NCI-H510A (cell line): ENCODE results near the gene SH3D21.

Experiments
- DNase-seq: peaks from one replicate; lab custom pipeline; 2025; lab: John Stamatoyannopoulos, UW

Gene SH3D21

DNA sequence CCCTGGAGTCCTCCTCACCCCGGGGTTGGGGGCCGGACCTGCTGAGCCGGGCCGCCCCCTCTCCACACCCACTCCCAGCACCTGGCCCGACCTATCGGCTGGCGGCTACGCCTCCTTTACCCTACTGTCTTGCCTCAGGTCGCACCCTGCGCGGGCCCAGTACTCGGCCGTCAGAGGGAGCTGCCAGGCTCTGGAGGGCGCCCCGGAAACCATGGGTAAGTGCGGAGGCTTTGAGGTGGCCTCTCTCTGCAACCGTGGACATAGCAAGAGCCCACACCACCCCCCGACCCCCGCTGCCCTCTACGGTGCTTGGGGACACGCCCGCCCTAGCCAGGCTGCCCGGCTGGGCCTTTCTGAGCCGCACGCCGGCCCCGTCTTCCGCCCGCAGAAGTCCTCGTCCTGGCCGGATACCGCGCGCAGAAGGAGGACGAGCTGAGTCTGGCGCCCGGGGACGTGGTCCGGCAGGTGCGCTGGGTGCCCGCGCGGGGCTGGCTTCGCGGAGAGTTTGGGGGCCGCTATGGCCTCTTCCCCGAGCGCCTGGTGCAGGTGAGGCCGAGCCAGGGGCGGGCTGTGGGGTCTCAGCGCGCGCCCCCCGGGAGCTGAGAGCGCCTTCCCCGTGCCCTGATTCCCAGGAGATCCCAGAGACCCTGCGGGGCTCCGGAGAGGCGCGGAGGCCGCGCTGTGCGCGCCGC lies at the start of gene SH3D21:
TSS of gene SH3D21 (plus strand) at position 159 of the 692 bp plus-strand sequence. CDS start at position 212, 53 bp downstream.
- peak; percentile 96 for DNase-seq

DNA sequence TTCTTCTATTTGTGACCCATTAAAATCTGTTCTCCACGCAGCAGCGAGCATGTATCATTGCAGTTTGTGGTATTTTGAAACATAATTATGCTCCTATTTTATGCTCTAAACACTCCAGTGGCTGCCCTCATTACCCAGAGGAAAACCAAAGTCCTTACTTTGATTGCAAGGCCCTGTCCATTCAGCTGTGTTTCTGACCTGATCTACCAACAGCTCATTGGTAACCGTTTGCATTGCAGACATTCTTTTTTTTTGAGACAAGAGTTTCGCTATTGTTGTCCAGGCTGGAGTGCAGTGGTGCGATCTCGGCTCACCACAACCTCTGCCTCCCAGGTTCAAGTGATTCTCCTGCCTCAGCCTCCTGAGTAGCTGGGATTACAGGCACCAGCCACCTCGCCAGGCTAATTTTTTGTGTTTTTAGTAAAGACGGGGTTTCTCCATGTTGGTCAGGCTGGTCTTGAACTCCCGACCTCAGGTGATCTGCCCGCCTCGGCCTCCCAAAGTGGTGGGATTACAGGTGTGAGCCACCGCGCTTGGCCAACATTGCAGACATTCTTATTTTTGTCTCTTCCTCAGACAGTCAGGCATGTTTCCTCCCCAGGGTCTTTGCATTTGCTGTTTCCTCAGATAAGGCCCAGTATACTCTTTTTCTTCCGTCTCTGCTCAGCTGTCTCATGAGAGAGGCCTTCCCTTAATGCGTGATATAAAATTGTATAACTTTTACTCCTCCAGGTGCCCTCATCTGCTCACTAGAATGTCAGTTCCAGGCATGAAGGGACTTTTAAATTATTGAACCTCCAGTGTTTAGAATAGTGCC lies 49.4 kb upstream of the SH3D21 start:
- DNase-seq, result no peak

DNA sequence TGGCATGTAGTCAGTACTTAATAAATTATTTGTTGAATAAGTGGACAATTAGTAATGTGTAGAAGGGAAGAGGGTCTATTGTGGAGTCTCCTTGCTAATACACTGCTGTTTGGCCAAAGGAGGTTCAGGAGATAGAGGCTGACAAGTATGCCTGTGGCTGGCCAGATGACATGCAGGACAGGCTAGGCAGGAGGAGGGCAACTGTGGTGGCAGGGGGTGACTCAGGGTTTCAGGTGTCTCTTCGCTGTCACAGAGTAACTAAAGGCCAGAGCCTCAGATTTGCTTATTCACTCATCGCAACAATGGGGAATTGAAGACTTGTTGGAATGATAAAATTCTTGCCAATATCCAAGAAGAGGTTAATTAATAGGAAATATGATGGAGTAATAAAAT lies 48.8 kb upstream of the SH3D21 start:
- peak; percentile 27 for DNase-seq

DNA sequence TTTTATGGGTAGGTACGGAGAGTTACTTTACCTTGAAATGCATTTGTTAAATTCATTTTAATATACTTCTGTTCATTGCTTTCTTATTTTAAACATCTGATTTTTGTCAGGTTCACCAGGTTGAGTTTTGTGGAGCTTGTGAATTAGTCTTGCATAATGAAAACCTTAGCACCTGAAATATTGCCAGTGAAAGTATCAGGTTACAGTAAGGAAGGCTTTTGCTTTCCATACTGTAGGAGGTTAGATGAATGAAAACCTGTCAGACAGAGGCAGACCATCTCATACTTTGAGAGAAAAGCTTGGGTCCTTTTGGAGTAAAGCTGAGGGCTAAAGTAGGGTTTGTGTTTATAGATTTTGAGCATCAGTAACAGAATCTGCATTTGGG lies 47.2 kb upstream of the SH3D21 start:
- peak; percentile 33 for DNase-seq

DNA sequence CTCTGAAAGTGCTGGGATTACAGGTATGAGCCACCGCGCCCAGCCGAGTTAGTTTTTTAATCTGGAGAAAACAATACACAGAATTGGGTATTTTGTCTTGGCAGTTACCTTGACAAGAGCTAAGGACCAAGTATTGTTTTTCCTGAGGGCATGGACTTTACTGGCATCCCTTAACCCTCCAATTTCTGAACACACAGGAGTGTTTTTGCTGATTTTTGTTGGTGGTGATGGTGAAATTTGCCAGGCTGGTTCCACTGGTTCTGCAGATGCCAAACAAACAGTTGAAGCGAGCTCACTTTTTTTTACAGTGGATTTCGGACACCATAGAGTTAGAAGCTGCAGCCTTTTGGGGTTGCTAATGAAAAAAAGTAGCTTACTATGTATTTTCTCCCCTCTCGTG lies 37.2 kb upstream of the SH3D21 start:
- no peak for DNase-seq

DNA sequence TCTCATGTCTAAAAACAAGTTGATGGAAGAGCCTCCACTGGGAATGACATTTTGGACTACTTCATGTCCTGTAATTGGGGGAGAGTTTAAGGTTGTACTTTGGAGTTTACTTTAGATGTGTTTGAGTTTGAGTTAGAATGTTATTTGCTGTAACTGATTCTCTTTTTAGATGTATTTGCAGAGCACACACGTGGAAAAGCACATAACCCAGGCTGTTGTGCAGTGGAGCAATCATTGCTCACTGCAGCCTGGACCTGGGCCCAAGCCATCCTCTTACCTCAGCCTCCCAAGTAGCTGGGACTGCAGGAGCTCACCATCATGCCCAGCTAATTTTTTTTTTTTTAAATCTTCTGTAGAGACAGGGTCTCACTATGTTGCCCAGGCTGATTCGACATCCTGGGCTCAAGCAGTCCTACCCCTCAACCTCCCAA lies 36.7 kb upstream of the SH3D21 start:
- DNase-seq, result no peak

DNA sequence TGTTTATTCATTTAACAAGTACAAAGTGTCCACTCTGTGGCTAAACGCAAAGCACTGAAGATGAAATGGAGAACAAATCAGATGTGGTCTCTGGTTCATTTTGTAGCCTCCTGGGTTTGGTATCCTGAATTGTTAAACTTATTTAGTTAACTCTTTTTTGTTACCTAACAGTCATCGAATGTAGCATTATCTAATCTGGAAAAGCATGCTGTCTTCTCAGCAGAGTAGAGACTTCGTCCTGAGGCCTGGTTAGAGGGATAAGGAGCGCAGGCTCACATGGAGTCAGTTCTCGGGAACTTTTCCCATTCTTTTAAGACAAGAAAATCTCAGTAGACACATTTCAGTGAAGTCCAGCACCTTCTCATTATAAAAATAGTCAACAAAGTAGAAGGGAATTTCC lies 33.1 kb upstream of the SH3D21 start:
- DNase-seq, result no peak

- DNase-seq, result no peak
Observed at GRCh38 chr1:36274201-36274600, 32.0 kb upstream of the SH3D21 start.

DNA sequence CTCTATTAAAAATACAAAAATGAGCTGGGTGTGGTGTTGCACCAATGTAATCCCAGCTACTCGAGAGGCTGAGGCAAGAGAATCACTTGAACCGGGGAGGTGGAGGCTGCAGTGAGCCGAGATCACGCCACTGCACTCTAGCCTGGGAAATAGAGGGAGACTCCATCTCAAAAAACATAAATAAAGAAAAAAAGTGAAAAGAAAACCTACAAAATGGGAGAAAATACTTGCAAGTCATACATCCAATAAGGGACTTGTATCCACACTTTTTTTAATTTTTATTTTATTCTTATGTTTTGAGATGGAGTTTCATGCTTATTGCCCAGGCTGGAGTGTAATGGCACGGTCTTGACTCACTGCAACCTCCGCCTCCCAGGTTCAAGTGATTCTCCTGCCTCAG lies 29.5 kb upstream of the SH3D21 start:
- no peak for DNase-seq

- DNase-seq, result no peak
Observed at GRCh38 chr1:36279110-36279788, 26.9 kb upstream of the SH3D21 start.

DNA sequence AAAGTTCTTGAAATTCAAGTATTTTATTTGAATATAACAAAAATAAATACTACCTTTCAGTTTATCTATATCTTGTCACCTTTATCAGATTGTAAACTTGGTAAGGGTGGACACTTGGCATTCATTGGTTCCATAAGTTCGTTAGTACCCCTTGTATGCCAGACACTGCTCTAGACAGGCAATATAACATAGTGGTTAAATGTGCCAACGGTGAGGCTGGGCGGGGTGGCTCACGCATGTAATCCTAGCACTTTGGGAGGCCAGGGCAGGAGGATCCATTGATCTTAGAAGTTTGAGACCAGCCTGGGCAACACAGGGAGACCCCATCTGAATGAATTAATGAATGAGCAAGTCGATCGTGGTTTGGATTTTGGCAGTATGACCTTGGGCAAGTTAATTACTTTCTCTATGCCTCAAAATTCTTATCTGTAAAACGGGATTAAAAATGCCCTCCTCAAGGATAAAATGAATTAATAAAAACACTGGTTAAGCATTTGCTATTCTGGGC lies 26.3 kb upstream of the SH3D21 start:
- no peak for DNase-seq

DNA sequence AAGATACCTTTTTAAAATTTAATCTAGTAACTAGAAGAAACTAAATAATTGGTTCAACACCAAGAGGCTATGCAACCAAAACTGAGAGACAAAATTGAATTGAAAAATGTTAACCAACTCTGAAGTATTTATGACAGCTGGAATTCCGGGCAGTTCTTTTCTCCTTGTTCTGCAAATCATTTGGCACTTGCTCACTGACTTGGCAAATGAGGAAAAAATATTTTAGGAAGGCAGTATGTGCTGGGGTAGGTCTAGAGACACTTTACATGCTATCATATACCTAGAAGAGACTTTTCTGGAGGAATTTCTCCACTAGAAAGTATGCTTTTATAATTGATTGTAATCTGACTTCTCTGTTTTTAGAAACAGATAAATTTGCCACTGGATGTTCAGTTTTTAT lies 22.1 kb upstream of the SH3D21 start:
- DNase-seq, result no peak

DNA sequence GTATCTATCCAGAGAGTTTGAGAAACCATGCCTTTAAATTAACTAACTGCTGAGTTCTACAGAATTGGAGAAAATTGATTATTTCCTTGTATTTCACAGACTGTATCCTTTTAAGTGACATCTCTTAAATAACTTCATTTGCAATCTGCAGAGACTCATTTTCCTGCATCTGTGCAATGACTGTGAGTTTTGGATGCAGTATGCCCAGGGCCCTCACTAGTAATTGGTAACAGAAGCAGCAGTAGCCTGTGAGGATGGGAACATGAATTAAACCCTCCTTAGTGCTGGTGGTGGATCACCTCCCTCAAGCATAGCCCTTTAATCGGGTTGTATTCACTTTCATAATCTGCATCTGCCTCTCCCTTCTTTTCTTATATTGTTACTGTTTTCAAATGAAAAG lies 21.7 kb upstream of the SH3D21 start:
- DNase-seq, result no peak

GRCh38 chr1:36285443-36286101 lies 20.6 kb upstream of the SH3D21 start:
- DNase-seq, result peak; percentile 82

- DNase-seq, result no peak
Observed at GRCh38 chr1:36286802-36287201, 19.4 kb upstream of the SH3D21 start.

DNA sequence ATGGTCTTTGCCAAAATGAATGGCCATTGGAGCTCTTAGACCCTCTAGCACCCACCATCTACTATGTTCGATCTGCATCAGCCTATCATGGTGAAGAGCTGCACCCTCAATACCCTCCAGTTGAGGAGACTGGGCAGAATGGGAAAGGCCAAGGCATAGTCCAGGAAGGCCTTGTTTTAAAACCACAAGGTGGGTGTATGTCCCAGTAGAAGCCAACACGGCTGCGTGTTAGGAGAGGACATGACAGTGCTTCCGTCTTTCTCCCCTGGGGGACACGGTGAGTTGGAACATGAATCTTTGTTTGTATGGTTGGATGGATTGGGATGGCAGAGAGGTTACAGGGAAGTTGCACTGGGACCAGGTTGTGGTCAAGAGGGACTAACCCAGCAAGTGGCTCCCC lies 18.6 kb upstream of the SH3D21 start:
- no peak for DNase-seq

DNA sequence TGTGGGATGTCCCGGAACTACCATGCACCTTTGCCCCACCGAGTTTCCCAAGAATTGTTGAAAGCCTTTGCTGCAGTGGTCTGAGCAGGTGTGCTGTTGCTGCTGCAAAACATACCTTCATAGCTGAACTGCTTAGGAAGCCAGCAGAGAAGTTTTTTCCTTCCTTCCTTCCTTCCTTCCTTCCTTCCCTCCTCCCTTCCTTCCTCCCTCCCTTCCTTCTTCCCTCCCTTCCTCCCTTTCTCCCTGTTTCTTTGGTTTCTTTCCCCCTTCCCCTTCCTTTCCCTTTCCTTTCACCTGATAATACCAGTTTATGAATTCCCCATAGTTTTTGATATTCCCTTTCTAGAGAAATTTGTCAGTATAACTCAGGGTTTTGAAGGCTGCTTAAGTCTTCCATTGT lies 10.8 kb upstream of the SH3D21 start:
- no peak for DNase-seq

DNA sequence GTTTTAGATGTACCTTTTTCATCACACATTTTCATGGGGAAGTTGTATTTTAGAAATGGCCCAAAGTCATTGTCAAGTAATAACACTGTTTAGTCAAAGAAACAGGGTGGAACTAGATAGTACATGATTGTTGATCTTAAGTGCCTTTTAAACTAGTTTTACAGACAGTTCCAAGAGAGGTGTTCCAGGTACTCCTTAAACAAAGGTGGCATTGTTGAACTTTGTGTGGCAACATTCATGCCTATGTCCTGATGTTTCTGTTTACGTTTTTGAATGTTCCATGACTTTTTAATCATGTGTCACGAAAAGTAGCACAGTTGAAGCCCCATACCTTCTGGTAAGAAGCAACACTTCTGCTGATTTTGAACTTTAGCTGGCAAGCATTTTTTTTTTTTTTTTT lies 9.1 kb upstream of the SH3D21 start:
- no peak for DNase-seq

DNA sequence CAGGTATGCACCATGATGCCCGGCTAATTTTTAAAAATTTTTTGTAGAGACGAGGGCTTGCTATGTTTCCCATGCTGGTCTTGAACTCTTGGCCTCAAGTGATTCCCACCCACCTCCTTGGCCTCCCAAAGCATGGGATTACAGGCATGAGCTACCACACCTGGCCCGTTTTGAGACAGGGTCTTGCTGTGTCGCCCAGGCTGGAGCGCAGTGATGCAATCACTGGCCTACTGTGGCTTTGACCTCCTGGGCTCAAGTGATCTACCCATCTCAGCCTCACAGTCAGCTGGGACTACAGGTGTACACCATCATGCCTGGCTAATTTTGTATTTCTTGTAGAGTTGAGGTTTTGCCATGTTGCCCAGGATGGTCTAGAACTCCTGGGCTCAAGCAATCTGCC lies 7.5 kb upstream of the SH3D21 start:
- DNase-seq, result no peak

- no peak for DNase-seq
Observed at GRCh38 chr1:36300526-36300925, 5.6 kb upstream of the SH3D21 start.

DNA sequence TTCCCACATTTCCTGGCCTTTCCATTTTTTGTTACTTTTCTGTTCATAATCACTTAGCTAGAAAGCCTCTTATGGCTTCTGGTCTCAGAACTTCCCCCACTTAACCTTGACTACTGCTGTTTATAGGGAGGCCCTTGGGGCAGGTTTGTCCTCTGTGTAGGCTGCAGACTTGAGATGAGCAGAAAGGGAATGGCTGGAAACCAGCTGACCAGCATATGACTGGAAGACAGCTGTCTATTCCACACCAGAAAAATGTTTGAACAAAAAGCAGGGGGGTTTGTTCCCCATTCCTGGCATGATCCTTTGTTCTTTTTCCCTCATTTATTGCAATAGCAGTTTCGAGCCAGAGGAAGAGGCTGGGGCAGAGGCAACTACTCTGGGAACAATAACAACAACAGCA lies 4.9 kb upstream of the SH3D21 start:
- DNase-seq, result no peak

GRCh38 chr1:36303244-36303643 lies 2.9 kb upstream of the SH3D21 start:
- no peak for DNase-seq
